Stimulated activated CD4-positive, alpha-beta T cell treated with anti-CD3 and anti-CD28 coated beads, TNF-alpha, amount 100 ng/mL, for 48 hours (primary cell): ENCODE data around the gene NRTN.

Source experiments
- DNase-seq, 3 donors: peaks; one replicate each; pipeline ENCODE4 v3.0.0-alpha.2; 2020; ENCODE audit warnings: low read depth in 3 of 3

The NRTN gene

GRCh38 chr19:5814123-5814851, 9.4 kb downstream of the NRTN start:
- no peak for DNase-seq

GRCh38 chr19:5814852-5815246, 10.0 kb downstream of the NRTN start:
- no peak for DNase-seq

- DNase-seq = no peak
These were observed 12.4 kb downstream of the NRTN start for GRCh38 chr19:5817218-5817617.

- DNase-seq = no peak
These were observed 13.7 kb downstream of the NRTN start for GRCh38 chr19:5818594-5818993.

GRCh38 chr19:5820785-5821184, 15.9 kb downstream of the NRTN start:
- DNase-seq = no peak

- DNase-seq = no peak
These were observed 16.8 kb downstream of the NRTN start for GRCh38 chr19:5821521-5822180.

DNA sequence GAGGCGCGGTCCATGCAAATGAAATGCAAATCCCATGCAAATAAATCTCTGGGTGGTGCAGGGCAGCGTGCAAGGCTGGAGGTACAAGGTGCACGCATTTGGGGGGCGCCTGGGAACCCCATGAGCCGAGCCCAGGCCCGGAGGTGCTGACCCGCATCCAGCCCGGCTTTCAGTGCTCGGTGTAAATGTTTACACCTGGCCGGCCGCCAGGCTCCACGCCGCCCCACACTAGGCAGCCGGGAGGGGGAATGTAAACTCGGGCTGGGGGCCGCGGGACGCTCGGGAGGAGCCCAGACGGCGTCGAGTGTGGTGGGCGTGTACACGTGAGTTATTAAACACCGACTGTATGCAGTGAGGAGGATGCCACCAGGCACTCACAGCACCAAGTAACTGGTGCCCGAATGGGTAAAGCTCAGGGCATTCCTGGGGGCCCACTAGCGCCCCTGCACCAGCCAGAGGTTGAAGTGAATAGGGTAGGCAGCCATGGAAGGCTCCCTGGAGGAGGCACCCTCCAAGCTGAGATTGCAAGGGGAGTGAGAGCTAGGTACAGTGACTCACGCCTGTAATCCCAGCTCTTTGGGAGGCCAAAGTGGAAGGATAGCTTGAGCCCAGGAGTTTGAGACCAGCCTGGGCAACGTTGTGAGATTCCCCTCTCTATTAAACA, 17.4 kb downstream of the NRTN start:
- DNase-seq = no peak

- no peak for DNase-seq
These were observed 18.9 kb downstream of the NRTN start for GRCh38 chr19:5823579-5824281.

DNA sequence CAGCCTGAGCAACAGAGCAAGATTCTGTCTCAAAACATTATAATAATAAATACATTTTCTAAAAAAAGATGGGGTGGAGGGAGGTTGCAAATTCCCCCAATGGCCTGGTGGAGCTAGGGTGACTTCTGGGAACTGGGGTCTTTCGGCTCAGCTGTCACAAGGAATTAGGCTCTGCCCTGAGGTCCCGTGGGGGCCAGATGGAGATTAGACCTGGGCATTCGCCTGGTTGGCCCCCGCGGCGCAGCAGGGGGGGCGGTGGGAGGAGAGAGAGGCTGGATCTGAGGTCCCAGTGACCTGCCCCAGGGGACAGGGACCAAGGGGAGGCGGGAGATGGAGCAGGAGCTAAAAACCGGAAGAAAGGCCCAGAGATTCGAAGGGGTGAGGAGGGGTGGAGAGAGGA, 19.9 kb downstream of the NRTN start:
- DNase-seq = no peak

DNA sequence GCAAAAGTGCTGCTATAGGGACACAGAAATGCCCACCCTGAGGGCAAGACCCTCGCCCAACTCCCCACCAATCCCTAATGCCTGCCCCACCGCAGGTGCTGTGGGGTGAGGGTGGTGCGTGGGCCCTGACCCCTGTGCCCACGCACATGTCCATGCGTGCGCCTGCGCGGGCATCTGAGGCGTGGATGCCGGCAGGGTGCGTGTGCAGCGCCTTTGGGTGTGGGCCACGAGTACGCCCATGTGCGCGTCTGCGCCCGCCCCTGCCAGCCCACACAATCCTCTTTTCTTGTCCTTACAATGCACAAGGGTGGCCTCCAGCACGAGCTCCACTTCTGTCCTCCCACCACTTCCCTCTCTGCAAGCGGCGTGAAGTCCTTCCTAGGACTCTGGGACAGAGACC, 20.3 kb downstream of the NRTN start:
- DNase-seq = no peak

- no peak for DNase-seq
These were observed 21.9 kb downstream of the NRTN start for GRCh38 chr19:5826531-5827341.

DNA sequence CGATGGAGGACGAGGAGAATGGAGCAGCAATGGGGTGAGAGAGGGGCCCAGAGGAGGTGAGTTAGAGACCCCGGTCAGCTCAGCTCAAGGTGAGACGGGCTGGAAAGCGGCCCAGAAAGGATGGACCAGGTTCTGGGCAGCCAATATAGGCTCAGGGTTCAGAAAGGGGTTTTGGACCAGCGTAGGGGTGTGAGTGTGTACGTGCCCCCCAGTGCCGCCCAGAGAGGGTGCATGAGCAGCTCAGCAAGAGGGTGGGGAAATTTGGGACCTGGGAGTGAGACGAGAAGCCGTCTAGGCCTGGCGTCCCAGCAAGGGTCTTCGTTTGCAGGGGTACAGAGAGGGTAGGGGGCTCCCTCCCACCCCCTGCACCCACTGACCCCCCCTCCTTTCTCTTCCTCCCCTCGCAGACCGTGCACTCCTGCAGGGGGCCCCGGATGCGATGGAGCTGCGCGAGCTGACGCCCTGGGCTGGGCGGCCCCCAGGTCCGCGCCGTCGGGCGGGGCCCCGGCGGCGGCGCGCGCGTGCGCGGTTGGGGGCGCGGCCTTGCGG, 22.5 kb downstream of the NRTN start:
- no peak for DNase-seq

DNA sequence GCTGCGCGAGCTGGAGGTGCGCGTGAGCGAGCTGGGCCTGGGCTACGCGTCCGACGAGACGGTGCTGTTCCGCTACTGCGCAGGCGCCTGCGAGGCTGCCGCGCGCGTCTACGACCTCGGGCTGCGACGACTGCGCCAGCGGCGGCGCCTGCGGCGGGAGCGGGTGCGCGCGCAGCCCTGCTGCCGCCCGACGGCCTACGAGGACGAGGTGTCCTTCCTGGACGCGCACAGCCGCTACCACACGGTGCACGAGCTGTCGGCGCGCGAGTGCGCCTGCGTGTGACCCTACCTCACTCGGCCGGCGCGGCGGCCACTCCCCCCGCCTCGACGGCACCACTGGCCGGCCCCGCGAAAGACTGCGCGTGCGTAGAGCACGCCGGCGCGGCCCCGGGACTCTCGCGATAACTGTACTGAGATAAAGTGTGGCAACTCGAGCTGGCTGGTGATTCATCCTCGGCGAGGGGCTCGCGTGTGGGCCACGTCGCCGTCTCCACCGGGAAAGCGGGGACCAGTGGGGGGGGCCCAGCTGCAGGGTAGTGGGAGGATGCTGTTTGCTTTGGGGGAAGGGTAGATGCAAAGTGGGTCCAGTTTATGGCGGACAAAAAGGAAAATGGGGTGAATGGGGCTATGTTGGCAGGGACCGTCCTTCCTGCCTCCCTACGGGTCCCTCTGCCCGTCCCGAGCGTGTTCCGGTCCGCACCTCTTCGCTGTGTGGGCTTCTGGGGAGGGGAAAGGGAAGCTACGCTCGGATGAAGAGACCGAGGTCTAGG, 23.2 kb downstream of the NRTN start:
- DNase-seq = peak; percentile 92 to 98 (median 92)

DNA sequence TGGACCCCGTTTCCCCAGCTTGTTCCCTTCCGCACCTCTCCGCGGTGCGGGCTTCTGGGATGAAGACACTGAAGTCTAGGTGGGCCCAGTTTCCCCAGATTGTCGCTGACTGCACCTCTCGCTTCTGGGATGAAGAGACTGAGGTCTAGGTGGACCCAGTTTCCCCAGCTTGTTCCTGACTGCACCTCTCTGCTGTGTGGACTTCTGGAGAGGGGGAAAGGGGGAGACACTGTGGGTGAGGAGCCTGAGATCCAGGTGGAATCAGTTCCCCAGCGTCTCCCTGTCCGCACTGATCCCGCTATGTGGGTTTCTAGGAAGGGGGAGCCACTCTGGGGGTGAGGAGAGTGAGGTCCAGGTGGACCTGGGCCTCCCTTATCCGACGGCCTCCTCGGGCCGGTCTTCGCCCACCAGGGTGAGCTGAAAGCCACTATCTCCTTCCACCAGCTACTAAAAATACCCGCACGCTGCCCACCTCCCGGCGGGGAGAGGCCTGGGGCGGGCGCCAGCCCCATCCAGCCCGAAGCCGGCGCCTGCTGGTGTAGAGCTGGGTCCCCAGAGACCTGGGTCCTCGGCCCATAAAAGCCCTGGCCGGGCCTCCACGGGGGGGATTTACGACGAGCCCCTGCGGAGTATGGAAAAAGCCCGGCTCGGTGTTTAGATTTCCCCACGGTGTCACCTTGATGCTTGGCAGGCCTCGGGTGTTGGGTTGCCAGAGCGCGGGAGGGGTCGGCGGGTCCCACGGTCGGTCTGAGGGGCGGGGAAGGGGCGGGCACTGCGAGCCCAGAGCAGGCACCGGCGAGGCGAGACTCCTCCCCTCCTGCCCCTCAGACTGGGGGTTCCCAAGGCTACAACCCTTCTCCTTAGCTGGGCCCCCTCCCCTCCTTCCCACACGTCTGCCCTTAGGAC, 24.0 kb downstream of the NRTN start:
- DNase-seq = peak in 1 of 3 donors; percentile 48

DNA sequence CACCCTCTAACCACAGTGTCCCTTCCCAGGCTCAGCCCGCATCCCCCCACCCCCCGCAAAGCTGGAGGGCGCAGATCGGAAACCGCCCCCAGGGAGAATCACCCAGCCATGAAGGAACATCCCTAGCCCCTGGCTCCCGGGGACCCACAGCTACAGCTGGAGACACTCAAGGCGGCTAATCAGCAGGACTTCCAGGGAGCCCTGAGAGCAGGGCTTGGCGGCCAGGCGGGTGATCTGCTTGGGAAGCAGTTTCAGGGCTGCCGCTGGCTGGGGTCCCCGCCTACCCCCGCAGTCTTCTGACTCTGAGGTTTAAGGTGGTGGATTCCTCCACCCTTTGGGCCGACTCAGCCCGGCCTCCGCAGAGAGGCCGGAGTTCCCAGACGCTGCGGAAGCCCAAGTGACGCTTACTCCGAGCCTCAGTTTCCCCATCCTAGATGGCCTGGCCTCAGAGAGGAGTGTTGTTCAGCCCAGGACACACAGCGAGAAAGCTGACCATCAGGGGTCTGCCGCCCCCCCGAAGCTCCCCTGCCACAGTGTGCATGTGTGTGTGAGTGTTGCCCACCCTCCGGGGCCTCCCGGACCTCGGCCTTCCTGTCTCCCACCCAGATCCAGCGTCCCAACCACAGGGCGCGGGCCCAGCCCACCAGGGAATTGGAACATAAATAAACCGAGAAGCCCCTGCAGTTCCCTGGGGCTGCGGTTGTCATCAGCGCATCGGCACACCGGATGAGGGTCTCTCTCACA, 24.9 kb downstream of the NRTN start:
- no peak for DNase-seq

DNA sequence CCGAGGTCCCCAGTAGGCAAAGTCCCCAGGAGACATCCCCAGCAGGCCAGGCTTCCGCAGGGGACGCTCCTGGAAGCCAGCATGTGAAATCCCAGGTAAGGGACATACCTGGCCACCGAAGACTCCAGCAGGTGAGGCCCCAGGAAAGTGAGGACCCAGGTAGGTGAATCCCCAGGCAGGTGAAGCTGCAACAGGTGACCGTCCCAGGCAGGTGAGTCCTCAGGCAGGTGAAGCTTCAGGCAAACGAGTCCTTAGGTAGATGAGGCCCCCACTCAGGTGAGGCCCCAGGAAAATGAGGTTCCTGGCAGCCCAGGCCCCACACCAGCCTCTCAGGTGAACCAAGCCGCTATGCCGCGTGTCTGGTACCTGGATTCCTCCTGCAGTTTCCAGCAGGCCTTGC, 26.3 kb downstream of the NRTN start:
- DNase-seq = no peak

GRCh38 chr19:5832061-5832460, 27.2 kb downstream of the NRTN start:
- DNase-seq = no peak

- no peak for DNase-seq
These were observed 27.8 kb downstream of the NRTN start for GRCh38 chr19:5832527-5833216.
